GM21717 (cell line): ENCODE data around the gene S100A2.

Experiments used
- ATAC-seq: cut with Tn5 transposase; IDR thresholded peaks from one replicate; pipeline ENCODE4 v1.9.1; 2021; ENCODE audit warnings: mild to moderate bottlenecking, moderate library complexity; ENCODE audit not compliant: unreplicated experiment

S100A2 gene

DNA sequence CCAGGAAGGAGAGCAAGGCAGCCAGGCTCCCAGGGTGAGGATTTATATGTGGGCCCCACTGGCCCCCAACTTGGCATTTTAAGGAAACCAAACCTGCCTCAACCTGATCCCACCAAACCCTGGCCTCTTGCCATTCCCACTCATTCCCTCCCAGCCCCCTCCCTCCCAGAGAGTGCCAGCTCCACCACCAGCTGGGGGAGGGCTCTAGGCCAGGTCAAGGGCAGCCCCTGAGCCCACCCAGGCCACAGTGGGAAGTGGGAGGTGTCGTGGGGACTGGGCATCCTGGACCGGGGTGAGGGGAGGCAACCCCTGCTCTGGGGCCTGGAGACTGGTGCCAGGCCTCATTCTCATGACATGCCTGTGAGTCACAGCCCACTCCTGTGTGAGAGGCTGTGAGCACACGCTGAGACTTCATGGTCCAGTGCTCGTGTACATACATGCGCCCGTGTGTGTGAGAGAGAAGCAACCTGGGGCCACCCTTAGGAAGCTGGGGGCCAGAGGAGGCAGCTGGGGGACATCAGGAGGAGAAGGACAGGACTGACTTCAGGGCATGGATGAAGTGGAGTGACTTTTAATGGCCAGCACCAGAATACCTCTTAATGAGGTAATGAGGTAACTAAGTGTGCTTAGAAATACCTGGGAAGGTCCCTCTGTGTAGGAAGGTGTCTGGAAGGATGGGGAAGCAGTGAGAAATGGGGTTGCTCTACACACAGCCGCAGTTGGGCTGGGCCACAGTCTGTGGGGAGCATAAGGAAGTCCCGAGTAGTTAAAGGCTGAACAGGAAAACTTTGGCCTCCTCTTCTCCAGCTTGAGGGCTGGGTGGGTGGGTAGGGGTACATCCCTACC, at the start of gene S100A2:
S100A2 (minus strand) TSS at position 316 of the 846 bp plus-strand sequence. CDS start 1,967 bp downstream, outside the sequence.
- no peak for ATAC-seq

DNA sequence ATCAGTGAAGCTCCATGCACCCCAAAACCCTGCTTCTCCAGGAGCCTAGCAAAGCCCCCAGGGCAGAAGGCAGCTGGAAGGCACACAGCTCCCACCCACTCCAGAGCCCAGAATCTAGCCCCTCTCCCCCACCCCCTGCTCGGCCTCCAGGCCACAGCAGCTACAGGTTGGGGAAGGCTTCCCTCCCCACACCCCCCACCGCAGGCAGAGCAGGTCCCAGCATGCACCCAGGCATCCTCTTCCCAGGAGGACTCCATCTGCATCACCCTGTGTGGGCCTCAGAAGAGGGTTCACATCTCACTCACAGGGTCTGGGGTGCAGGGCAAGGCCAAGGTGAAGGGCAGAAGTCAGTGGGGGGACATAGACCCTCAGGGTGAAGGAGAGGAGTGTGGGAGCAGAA, 49.8 kb upstream of the S100A2 start:
- no peak for ATAC-seq

DNA sequence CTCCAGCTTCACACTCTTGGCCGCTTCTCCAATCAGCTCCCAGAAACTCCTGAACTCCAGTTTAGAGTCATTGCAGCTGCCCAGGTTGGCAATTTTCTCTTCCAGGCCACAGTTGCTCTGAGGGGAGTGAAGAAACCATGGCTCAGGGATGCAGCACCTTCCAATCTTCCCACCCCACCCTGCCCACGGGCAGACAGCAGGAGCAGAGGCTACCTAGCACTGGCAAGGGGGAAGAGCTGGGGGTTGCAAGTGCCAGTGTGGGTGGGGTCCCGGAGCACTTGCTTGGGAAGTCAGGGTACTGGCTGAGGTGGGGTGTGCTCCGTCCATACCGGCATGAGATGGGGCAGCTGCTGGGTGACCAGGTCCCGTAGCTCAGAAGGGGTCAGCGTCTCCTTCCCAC, 49.3 kb upstream of the S100A2 start:
- no peak for ATAC-seq

DNA sequence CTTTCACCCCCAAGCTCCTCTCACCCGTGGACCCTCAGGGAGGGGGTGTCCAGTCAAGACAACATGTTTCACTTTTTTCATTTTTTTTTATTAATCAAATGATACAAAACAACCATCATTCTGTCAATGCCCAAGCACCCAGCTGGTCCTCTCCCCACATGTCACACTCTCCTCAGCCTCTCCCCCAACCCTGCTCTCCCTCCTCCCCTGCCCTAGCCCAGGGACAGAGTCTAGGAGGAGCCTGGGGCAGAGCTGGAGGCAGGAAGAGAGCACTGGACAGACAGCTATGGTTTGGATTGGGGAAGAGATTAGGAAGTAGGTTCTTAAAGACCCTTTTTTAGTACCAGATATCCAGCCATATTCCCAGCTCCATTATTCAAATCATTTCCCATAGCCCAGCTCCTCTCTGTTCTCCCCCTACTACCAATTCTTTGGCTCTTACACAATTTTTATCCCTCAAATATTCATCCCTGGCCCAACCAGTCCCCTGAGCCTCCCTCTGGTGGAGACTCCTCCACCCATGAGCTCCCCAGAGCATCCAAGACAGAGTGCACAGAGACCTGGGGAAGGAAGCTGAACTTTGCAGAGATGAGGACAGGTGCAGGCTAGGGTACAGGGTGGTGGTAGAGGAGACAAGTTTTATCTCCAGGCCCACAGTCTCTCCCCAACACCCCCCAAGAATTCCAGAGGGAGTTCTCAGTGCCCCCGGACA, 48.7 kb upstream of the S100A2 start:
- ATAC-seq = no peak

DNA sequence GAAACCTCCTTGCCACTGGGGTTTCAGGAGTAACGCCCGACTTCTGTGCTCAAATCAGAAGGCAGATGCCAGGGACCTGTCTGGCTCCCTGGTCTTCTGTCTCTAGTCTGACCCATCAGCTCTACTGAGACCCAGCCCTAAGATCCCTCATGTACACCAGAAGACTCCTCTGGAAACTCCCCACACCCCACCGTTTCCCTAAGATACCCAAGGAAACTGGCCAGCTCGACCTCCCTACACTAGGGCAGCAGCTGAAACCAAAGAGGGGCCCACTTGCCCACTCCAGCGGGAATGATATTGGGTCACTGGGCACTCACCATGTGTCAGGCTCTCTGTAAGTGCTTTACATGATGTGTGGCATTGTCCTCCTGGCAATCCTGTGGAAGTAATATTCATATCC, 47.8 kb upstream of the S100A2 start:
- ATAC-seq = no peak

DNA sequence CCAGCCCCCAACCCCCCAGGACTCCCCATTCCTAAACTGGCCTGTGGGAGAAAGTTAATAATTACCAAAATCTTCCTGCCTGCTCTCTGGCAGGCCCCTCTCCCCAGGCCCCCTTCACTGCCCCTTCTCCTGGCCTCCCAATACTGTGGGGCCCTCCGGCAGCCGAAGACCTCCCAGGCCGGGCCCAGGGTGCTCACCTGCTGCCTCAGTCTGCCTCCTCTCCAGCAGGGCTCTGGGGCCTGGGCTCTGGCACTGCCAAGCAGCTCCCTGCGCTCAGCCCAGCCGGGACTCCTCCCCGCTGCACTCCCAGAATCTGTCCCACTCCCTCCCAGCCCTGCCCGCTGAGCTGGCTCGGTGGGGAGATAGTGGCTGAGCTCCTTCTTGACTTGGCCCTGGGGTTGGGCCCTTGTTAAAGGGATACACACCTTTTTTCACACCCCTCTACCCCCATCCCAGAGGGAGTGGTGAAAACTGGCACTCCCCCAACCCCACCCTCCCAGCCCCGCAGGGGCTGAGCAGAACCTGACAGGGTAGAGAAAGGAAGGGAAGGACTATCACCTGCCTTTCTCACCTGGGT, 47.2 kb upstream of the S100A2 start, which contains the start of gene S100A16:
S100A16 (minus strand) TSS at position 383 of the 577 bp plus-strand sequence. CDS start 4,986 bp downstream, outside the sequence.
- ATAC-seq = no peak

DNA sequence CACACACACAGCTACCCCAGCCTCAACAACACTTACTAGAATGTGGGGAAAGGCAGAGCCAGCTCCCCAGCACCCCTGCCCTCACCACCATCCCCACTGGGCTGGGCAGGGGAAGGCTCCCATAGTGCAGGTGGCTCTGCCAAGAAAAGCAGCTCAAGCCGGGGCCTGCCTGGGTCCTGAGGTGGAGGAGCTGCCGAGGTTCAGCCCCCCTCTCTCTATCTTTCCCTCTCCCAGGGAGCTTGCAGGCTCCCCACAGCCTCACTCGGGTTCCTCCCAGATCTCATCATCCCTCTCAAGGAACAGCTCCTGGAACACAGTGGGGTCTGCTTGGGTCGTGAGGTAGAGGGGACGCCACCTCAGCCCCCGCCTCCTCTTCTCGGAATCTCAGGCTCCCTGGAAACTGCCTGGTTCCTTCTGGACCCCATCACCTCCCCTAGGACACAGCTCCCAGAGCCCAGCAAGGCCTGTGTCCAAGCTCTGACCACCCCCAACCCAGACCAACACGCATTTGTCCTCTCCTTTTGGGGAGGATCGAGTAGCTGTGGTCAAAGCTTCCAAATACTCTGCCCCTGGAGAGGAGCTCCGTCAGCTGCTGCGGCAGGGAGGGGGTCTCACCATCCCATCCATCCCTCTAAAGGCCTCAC, 46.6 kb upstream of the S100A2 start:
- ATAC-seq = no peak

DNA sequence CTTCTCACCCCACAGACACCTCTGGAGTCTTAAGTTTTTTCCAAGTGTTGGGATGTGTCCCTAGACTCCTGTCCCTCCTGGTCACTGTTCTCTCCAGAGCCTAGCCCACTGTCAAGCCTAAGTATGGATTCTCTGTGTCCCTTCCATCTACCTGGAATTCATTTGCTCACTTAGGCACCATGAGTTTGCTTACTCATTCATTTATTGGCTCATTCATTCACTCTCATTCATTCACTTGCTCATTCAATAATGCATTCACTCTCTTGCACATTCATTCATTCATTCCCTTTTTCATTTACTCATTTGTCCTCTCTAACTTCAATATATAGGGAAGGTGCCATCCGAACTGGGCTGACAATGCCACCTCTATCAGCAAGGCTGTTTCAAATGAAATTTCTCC, 45.7 kb upstream of the S100A2 start:
- no peak for ATAC-seq

DNA sequence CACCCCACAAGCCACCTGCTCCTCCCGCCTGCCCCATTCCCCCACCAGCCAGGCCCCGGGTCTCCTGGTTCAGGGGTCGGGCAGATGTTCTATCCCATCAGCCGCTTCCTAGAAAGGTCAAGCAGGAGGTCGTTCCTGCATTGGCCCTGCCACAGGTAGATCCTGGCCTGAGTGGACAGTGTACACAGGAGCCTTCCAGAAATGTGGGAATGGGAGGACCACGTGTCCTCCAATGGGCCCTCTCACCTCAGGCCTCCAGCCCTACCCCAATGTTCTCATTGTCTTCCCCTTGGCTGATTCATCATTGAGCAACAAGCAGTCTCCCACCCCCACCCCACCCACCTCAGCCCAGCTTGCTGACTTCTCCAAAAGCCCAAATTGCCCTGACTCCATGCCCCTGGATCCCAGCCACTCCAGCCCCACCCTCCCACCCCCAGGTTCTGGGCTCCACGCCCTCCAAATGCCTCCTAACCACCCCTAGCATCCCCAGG, 45.2 kb upstream of the S100A2 start:
- ATAC-seq = no peak

DNA sequence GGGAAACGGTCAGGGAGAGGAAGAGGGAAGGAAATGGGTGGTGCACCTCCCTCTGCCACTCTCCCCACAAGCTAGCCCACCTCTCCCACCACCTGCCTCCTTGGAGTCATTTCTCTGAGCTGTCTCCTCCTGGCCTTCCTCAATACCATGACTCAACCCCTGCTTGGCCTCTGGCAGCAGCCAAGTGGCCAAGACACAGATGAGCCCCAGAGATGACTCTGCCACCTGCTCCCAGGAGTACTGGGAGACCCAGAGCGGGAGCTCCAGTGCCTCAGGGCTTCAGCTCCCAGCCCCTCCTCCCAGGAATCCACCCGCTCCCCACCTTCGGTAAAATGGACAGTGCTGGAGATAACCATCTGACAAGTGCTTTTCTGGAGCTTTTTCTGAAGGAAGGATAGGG, 44.7 kb upstream of the S100A2 start:
- ATAC-seq = no peak

DNA sequence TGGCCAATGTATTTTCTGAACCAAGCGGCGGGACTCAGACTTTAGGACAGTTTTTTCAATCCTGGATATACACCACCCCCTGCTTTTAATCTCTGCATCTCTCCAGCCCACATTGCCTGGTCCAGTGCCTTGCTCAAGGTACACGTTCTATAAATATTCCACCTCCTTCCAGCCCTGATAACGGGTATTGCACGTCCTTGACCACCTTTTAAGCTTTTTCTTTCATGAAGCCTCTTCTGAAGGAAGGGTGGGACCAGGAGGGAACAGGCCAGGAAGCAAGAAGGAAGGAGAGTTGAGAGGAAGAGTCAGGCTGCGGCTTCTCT, 43.9 kb upstream of the S100A2 start:
- ATAC-seq = no peak

DNA sequence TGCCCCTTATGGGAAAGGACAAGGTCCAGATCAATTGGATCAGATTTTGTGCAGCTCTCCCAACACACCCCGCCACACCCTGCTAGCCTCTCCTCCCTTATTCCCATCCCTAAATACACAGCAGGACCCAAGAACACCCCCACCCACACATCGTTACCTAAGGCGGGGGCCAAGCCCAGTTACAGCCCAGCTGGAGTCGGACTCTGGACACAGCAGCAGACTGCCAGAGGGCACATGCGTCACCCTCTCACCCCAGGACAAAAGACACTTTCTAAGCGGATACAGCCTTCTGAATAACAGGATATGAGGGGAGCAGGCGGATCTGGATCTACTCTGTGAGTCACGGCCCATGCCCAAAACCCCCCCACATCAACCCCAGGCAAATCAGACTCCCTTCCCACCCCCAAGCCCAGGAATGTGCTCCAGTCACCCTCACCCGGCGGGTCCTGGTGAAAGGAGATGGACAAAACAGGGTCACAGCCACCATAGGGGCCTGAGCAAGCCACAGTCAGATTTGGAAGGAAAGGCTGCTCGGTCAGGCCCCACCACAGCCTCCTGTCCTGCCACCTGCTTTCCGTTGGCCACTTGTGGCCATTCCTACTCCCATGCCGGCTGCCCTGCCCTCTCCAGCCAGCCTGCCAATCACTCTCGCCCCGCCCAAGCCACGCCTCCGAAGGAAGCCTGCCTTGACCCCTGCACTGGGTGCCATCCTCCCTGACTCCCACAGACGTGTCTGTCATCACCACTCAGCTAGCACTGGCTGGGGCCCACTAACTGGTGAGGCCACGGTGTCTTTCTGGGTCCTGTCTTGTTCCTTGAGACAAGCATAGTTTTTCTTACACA, 43.3 kb upstream of the S100A2 start:
- no peak for ATAC-seq

DNA sequence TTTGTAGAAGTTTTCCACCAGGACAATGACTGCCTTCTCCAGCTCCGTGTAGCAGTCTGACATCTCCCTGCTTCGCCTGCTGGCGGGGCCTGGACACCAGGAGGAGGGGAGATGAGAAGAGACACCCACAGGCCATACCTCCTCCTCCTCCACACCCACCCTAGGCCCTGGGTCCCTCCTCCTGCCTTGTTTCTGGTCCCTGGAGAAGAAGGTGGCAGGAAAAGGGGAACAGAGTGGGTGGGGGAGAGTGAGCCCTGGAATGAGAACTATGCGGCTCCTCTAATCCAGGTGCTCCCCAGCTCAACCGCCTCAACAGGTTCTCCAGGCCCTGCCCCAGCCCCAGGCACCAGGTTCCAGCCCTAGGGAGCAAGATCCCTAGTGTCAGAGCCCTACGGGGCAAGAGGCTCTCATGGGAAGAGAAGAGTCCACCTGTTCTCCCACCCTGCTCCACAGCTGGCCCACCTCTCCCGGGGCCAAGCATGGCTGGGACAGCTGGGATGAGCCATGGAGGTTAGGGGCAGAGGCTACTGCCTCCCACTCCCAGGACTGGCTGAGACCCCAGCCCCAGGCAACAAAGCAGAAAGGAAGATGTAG, 42.5 kb upstream of the S100A2 start:
- ATAC-seq = no peak

DNA sequence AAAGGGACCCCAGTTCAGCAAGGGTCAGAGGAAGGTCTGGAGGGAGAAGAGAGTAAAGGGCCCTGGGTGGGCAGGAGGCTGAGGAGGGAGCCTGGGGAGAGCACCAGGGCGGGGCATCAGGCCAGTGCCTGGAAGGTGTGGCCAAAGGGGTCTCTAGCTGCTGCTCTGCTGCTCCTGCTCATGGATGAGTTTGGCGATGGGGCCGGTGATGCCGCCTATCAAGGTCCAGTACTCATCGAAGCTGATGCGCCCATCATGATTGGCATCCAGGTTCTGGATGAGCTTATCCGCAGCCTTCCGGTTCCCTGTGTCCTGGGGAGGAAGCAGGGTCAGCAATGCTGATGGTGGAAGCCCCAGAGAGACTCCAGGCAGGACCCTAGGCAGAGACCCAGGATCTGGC, 41.7 kb upstream of the S100A2 start:
- ATAC-seq = no peak

DNA sequence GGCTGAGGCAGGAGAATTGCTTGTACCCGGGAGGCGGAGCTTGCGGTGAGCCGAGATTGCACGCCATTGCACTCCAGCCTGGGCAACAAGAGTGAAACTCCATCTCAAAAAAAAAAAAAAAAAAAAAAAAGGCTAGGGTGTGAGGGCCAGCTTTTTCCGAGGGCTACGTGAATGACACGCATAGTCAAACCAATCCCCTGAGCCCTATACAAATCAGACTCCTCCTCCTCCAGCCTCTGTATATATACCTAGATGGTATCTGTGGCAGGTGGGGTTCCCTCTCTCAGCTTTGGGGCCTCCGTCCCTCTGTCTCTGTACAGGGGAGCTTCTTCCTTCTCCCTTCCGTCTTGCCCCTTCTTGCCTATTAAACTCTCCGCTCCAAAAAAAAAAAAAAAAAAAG, 40.5 kb upstream of the S100A2 start:
- no peak for ATAC-seq

DNA sequence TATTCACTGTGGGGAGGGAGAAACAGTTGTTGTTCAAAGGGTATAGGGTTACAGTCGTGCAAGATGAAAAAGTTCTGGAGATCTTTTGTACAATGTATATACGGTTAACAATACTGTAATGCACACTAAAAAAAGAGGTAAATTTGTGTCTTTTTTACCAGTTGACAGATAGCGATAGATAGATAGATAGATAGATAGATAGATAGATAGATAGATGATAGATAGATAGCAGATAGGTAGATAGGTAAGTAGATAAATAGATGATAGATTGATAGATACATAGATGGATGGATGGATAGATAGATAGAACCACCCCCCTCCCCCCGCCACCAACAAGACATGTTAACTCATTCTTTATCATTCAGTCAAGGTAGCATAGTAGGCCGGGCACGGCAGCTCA, 37.1 kb upstream of the S100A2 start:
- ATAC-seq = no peak

DNA sequence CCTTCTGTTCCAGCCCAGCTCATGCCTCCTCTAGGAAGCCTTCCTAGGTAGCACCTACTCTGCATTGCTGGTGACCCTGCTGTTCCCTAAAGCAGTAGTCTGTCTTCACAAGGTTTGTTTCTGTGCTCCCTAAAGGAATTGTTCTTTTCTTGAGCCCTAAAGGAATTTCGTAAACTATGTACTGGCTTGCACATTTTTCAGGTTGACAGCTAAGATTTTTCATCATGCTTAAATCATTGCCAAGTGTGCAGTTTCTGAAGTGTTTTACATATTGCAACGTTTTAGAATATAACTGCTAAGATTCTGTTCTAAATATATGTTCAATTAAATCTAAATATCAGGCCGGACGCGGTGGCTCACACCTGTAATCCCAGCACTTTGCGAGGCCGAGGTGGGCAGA, 34.2 kb upstream of the S100A2 start:
- no peak for ATAC-seq

DNA sequence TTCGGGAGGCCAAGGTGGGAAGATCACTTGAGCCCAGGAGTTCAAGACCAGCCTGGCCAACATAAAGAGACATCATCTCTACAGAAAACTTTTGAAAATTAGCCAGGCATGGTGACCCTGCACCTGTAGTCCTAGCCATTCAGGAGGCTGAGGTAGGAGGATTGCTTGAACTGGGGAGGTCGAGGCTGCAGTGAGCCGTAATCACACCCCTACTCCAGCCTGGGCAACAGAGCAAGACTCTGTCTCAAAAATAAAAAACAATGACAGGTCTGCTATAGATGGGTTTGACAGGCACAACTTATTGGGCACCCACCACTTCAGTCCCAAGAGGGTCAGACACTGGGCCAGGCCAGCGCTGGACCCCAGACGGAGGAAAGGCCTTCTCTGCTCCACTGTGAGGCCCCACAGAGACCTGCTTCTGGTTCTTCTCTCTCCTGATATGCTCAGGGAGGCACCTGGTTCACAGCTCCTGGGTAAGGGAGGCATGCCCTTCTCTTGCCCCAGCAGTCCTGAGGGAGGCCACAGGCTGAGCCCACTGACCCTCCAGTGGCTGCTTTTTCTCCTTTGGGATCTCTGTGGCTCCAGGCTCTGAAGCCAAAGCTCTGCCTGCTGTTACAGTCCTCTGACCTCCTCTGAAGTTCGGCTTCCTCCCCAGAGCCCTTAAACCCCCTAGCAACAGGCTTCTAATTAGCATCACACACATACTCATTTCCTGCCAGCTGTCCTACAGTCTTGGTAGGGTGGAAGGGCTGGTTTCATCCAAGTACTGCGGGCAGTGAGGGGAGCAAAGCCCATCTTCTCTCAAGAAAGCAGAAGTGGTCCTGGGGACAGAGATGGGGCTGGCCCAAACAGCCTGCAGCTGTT, 32.9 kb upstream of the S100A2 start:
- peak; percentile 98 for ATAC-seq

DNA sequence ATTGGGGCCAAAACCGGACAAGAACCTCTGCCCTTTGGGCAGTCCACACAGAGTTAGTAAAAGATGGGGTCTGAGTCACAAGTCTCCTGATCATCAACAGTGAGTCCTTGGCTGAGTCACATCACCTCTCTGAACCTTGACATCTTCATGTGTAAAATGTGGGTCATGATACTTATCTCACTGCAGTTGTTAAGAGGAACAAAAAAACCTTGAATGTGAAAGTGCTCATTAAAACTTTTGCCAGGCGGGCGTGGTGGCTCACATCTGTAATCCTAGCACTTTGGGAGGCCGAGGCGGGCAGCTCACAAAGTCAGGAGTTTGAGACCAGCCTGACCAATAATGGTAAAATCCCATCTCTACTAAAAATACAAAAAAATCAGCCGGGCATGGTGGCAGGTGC, 31.6 kb upstream of the S100A2 start:
- no peak for ATAC-seq
